HepG2 (cell line): Measurements from ENCODE around the gene MAP3K4. TPM values are rescaled to one million over a fixed set of nuclear protein-coding genes. Genes with fewer than 3 reads are reported as not detected.
A peak's percentile ranks its signal among the peaks of the same experiment; 100 is the strongest.

Source experiments
- ATAC-seq: fragments of 200-7000 bp; cut with Tn5 transposase; 3 replicates; pipeline ENCODE4 v1.9.1; 2020; ENCODE audit warnings: mild to moderate bottlenecking, moderate library complexity
- BruUV-seq: library from RNA; stranded (reverse); fragments of 400-500 nt; replicated peaks from 2 replicates; lab custom pipeline; 2021; lab: Mats Ljungman, UMichigan
- CTCF ChIA-PET: fragments of 300-600 bp; formaldehyde crosslinking; extraction: SDS; loops from one replicate; lab custom pipeline; 2021; ENCODE audit warnings: low total read pairs, inconsistent platforms, low intra/inter-chr PET ratio; lab: Yijun Ruan, JAX
- POLR2A ChIA-PET: fragments of 350-600 bp; sonication (Branson Sonifier 250); formaldehyde crosslinking; loops from one replicate; lab custom pipeline; 2020; ENCODE audit warnings: antibody characterized with exemption, inconsistent platforms; lab: Yijun Ruan, JAX
- DNase-seq: peaks from one replicate; pipeline ENCODE4 v3.0.0-alpha.2; 2015; ENCODE audit warnings: low spot score
- FAIRE-seq: peaks from 3 replicates; lab custom pipeline; 2011; peaks lifted over from hg19 to GRCh38; lab: Jason Lieb, UNC
- H2AFZ ChIP-seq: one replicate; pipeline ENCODE4 v1.6.1; 2011; ENCODE audit warnings: low read length, inconsistent platforms
- H3K27ac ChIP-seq: fragments of 300-600 bp; 3 replicates; pipeline ENCODE4 v1.8.0; 2011; ENCODE audit warnings: mixed run types, mild to moderate bottlenecking, mixed read lengths, low read length, inconsistent platforms; ENCODE audit not compliant: insufficient read depth; ENCODE audit errors: extremely low read length
- H3K27me3 ChIP-seq, 2 experiments: fragments of 200-600 bp in 1 of 2; 2 replicates in 1 of 2; 3 replicates in 1 of 2; pipeline versions ENCODE4 v1.6.0 to v1.8.0; 2011; ENCODE audit warnings: low read length in 2 of 2, mild to moderate bottlenecking in 2 of 2, moderate library complexity in 2 of 2, inconsistent platforms in 1 of 2; ENCODE audit not compliant: insufficient read depth in 2 of 2, control insufficient read depth in 1 of 2
- H3K36me3 ChIP-seq, 2 experiments: fragments of 200-600 bp in 1 of 2; replicated peaks in 1 of 2; 2 replicates in 1 of 2; 3 replicates in 1 of 2; pipeline versions ENCODE4 v1.5.1 to v1.8.0; 2011; ENCODE audit warnings: low read length in 2 of 2, inconsistent platforms in 1 of 2; ENCODE audit not compliant: insufficient read depth in 2 of 2, control insufficient read depth in 1 of 2
- H3K4me1 ChIP-seq: 2 replicates; pipeline ENCODE4 v1.5.1; 2012; ENCODE audit warnings: low read length, inconsistent platforms; ENCODE audit not compliant: insufficient read depth
- H3K4me2 ChIP-seq: 2 replicates; pipeline ENCODE4 v1.6.0; 2011; ENCODE audit warnings: low read depth, low read length, inconsistent platforms
- H3K4me3 ChIP-seq, 3 experiments: fragments of 200-600 bp in 1 of 3; sonication (generic), shearing (Covaris generic) in 1 of 3; replicated peaks in 1 of 3; 2 replicates each; pipeline ENCODE4 v1.5.1; 2011 to 2016; ENCODE audit warnings: low read length in 3 of 3, inconsistent platforms in 2 of 3, low read depth in 2 of 3, mild to moderate bottlenecking in 2 of 3, control low read depth in 1 of 3, mixed read lengths in 1 of 3; ENCODE audit not compliant: insufficient read depth in 1 of 3
- H3K79me2 ChIP-seq: one replicate; pipeline ENCODE4 v1.6.1; 2011; ENCODE audit warnings: low read length, inconsistent platforms; ENCODE audit not compliant: insufficient read depth
- H3K9ac ChIP-seq: 2 replicates; pipeline ENCODE4 v1.6.0; 2011; ENCODE audit warnings: mild to moderate bottlenecking, low read depth, low read length, inconsistent platforms; ENCODE audit not compliant: insufficient read depth
- H3K9me3 ChIP-seq: 2 replicates; pipeline ENCODE4 v1.5.1; 2012; ENCODE audit warnings: mild to moderate bottlenecking, low read length
- H4K20me1 ChIP-seq: 2 replicates; pipeline ENCODE4 v1.6.0; 2011; ENCODE audit warnings: inconsistent platforms, mild to moderate bottlenecking, low read length, moderate library complexity; ENCODE audit not compliant: insufficient read depth
- MAFF ChIP-seq: IDR thresholded peaks from 2 replicates; pipeline ENCODE4 v1.6.1; 2011; ENCODE audit warnings: low read depth, low read length, improper control_type of control experiment
- MAFK ChIP-seq, 2 experiments: IDR thresholded peaks in 1 of 2; conservative IDR thresholded peaks in 1 of 2; 2 replicates each; pipeline ENCODE4 v1.6.1; 2011; ENCODE audit warnings: improper control_type of control experiment in 2 of 2, low read length in 2 of 2
- REST ChIP-seq, 2 experiments: IDR thresholded peaks; 2 replicates each; pipeline ENCODE4 v1.6.1; 2011 to 2012; ENCODE audit warnings: low read length in 2 of 2, borderline replicate concordance in 1 of 2, low read depth in 1 of 2, mild to moderate bottlenecking in 1 of 2, moderate library complexity in 1 of 2
- WGBS: methylation state at CpG from one replicate; pipeline ENCODE4 v1.1.6; 2017; ENCODE audit warnings: low lambda C conversion rate; 5-methylcytosine and 5-hydroxymethylcytosine counted together
- in situ Hi-C: cut with HindIII; loops from 2 replicates; pipeline ENCODE4 v1.10.0; 2017; ENCODE audit warnings: low pct_unique_long_range_greater_than_20kb; ENCODE audit not compliant: extremely low pct_ligation_motif_present
- intact Hi-C: fragments of 100-400 bp; cut with micrococcal nuclease; formaldehyde crosslinking; loops from one replicate; pipeline ENCODE4 v1.10.0; 2022; ENCODE audit not compliant: unreplicated experiment
- polyA plus RNA-seq, 8 experiments: library from polyadenylated mRNA; depleted of rRNA in 3 of 8; stranded (reverse) in 7 of 8; unstranded in 1 of 8; fragments of >200 nt; fragmentation: Illumina TruSeq in 4 of 8; extraction: Trizol in 4 of 8; gene quantifications; 2 replicates each; pipeline versions ENCODE4 v1.2.1 to v1.2.3, GENCODE V29; 2011 to 2016; ENCODE audit warnings: low read depth in 4 of 8, missing spikeins in 1 of 8, mixed read lengths in 1 of 8; ENCODE audit not compliant: insufficient read depth in 1 of 8
- total RNA-seq, 5 experiments: library from RNA; depleted of rRNA; stranded (reverse); fragments of >200 nt; fragmentation: Illumina TruSeq; extraction: Trizol; gene quantifications; 2 replicates each; pipeline ENCODE4 v1.2.3, GENCODE V29; 2016; ENCODE audit warnings: low read depth in 1 of 5

Gene MAP3K4
- total and polyA plus RNA-seq, 2 of the 13 experiments (the other 11 are each of a cell fraction or from before 2014, with no cell fraction given): 12.9 to 33.6 TPM

GRCh38 chr6:160966493-160967229 lies 24.9 kb upstream of the MAP3K4 start:
- intact Hi-C loops (no loop called here), in situ Hi-C loops (no loop called here)
- H2AFZ ChIP-seq: no peak overlapping the region
- no peak for DNase-seq
- no peaks in the 10 kb centered on the region for H3K4me1 ChIP-seq
- H3K27ac ChIP-seq: no peak overlapping the region
- H3K27me3 ChIP-seq: no peaks in the 10 kb centered on the region
- TF ChIP-seq REST (IDR thresholded peaks at IDR 0.05; ENCODE audit: borderline replicate concordance in 1 of 2, low read depth in 1 of 2, low read length in 2 of 2) (no peak), MAFK (conservative IDR thresholded peaks at IDR 0.05 in 1 of 2, IDR thresholded peaks at IDR 0.05 in 1 of 2; ENCODE audit: low read length in 2 of 2) (peak; percentile 54 to 68), MAFF (peak; percentile 43)
- H3K9me3 ChIP-seq: no peaks in the 10 kb centered on the region
- CTCF ChIA-PET: no interaction called here
- ATAC-seq: no peak
- 35% methylated on average over 7 of the region's 7 CpGs for WGBS
- no peaks in the 10 kb centered on the region for H3K79me2 ChIP-seq
- H3K4me2 ChIP-seq: no peak overlapping the region
- H4K20me1 ChIP-seq: no peaks in the 10 kb centered on the region
- H3K4me3 ChIP-seq: no peak overlapping the region
- no TSS peak for BruUV-seq
- POLR2A ChIA-PET: no interaction called here
- no peak for FAIRE-seq
- no peak overlapping the region for H3K9ac ChIP-seq
- H3K36me3 ChIP-seq: no peaks in the 10 kb centered on the region
